Ishikawa (cell line): ENCODE data around the gene CLDN9.

Experiments
- CEBPB ChIP-seq: IDR thresholded peaks from 2 replicates; pipeline ENCODE4 v1.6.1; 2012
- CREB1 ChIP-seq: IDR thresholded peaks from 2 replicates; pipeline ENCODE4 v1.6.1; 2012; ENCODE audit warnings: low read depth
- EGR1 ChIP-seq: IDR thresholded peaks from 2 replicates; pipeline ENCODE4 v1.6.1; 2012
- EP300 ChIP-seq: IDR thresholded peaks from 2 replicates; pipeline ENCODE4 v1.6.1; 2012; ENCODE audit warnings: borderline replicate concordance
- FOXM1 ChIP-seq: IDR thresholded peaks from 2 replicates; pipeline ENCODE4 v1.6.1; 2012; ENCODE audit warnings: low read depth, borderline replicate concordance
- MAX ChIP-seq: IDR thresholded peaks from 2 replicates; pipeline ENCODE4 v1.6.1; 2012
- NFIC ChIP-seq: IDR thresholded peaks from 2 replicates; pipeline ENCODE4 v1.6.1; 2012
- RAD21 ChIP-seq: IDR thresholded peaks from 2 replicates; pipeline ENCODE4 v1.6.1; 2012; ENCODE audit warnings: low read depth
- REST ChIP-seq: IDR thresholded peaks from 2 replicates; pipeline ENCODE4 v1.6.1; 2012; ENCODE audit warnings: low read depth, mild to moderate bottlenecking
- TAF1 ChIP-seq: IDR thresholded peaks from 2 replicates; pipeline ENCODE4 v1.6.1; 2012; ENCODE audit warnings: low read depth, mild to moderate bottlenecking
- TCF12 ChIP-seq: IDR thresholded peaks from 2 replicates; pipeline ENCODE4 v1.6.1; 2012; ENCODE audit warnings: low read depth
- TEAD4 ChIP-seq: IDR thresholded peaks from 2 replicates; pipeline ENCODE4 v1.6.1; 2012
- USF1 ChIP-seq: IDR thresholded peaks from 2 replicates; pipeline ENCODE4 v1.6.1; 2012
- YY1 ChIP-seq: IDR thresholded peaks from 2 replicates; pipeline ENCODE4 v1.6.1; 2012; ENCODE audit warnings: low read depth
- ZBTB7A ChIP-seq: IDR thresholded peaks from 2 replicates; pipeline ENCODE4 v1.6.1; 2012; ENCODE audit warnings: low read depth

Gene CLDN9

GRCh38 chr16:3021449-3022207 lies 8.9 kb downstream of the CLDN9 start:
- no peak; the same call in none of the 2 replicates for TF ChIP-seq ZBTB7A
- TF ChIP-seq TEAD4: peak; percentile 74
- no peak for TF ChIP-seq REST
- peak; percentile 50 for TF ChIP-seq FOXM1
- peak; percentile 54; the same call in 1 of the 2 replicates for TF ChIP-seq EGR1
- 0 out of 2 replicates have a peak, but pooled peaks have one; percentile 14 for TF ChIP-seq USF1
- peak; percentile 89 for TF ChIP-seq EP300
- peak; percentile 47; the same call in 1 of the 2 replicates for TF ChIP-seq YY1
- no peak for TF ChIP-seq TAF1
- peak; percentile 73 for TF ChIP-seq NFIC
- TF ChIP-seq MAX: no peak; the same call in 1 of the 2 replicates
- TF ChIP-seq CEBPB: peak; percentile 9; the same call in 1 of the 2 replicates
- no peak; the same call in 1 of the 2 replicates for TF ChIP-seq CREB1
- peak; percentile 80 for TF ChIP-seq TCF12
- TF ChIP-seq RAD21: no peak

GRCh38 chr16:3022208-3022683 lies 9.5 kb downstream of the CLDN9 start:
- TF ChIP-seq ZBTB7A (no peak), EP300 (peak; percentile 85), MAX (no peak), CEBPB (no peak), TEAD4 (peak; percentile 98), TAF1 (no peak; the same call in 1 of the 2 replicates), CREB1 (no peak), USF1 (no peak), FOXM1 (no peak; the same call in 1 of the 2 replicates), REST (no peak), NFIC (peak; percentile 68), YY1 (no peak), TCF12 (peak; percentile 75), RAD21 (no peak), EGR1 (peak; percentile 95)

- TF ChIP-seq CEBPB (no peak), TCF12 (0 out of 2 replicates have a peak, but pooled peaks have one; percentile 5), YY1 (peak; percentile 64)
Observed at GRCh38 chr16:3022684-3023414, 10.1 kb downstream of the CLDN9 start.

- TF ChIP-seq EP300 (no peak; the same call in 1 of the 2 replicates), CREB1 (0 out of 2 replicates have a peak, but pooled peaks have one; percentile 18), MAX (no peak), FOXM1 (no peak), TEAD4 (no peak; the same call in 1 of the 2 replicates), RAD21 (no peak), NFIC (peak; percentile 77)
Observed at GRCh38 chr16:3023415-3023668, 10.6 kb downstream of the CLDN9 start.

- TF ChIP-seq EP300 (peak; percentile 59; the same call in 1 of the 2 replicates), EGR1 (no peak; the same call in 1 of the 2 replicates), USF1 (peak; percentile 97), ZBTB7A (peak; percentile 95), FOXM1 (peak; percentile 33; the same call in 1 of the 2 replicates), TEAD4 (peak; percentile 4), TCF12 (peak; percentile 78), TAF1 (peak; percentile 48; the same call in 1 of the 2 replicates), NFIC (no peak; the same call in 1 of the 2 replicates), YY1 (0 out of 2 replicates have a peak, but pooled peaks have one; percentile 9), RAD21 (no peak), REST (0 out of 2 replicates have a peak, but pooled peaks have one; percentile 10), CEBPB (peak; percentile 22; the same call in 1 of the 2 replicates), CREB1 (peak; percentile 79), MAX (peak; percentile 94)
Observed at GRCh38 chr16:3023669-3024478, 11.2 kb downstream of the CLDN9 start, which contains the start of the genes HCFC1R1 and THOC6. Gene HCFC1R1 (minus strand): TSS chr16:3023942. CDS start chr16:3023941, 1 bp downstream. Gene THOC6 (plus strand): TSS chr16:3024035. CDS start chr16:3024327, 292 bp downstream.
